Activated CD4-positive, alpha-beta T cell treated with anti-CD3 and anti-CD28 coated beads, Interleukin-2, Interleukin-6, amounts not matched to agents 100 ng/mL and 50 ng/mL, durations not matched to agents 16 hours and 8 hours (primary cell): ENCODE results near the gene SLC22A1.
"Not testable (repeated sequence)": the region's sequence is repeated elsewhere in the genome, so short reads cannot be mapped to it uniquely, and the experiment has no call there.

Source experiments
- DNase-seq: peaks from one replicate; pipeline ENCODE4 v3.0.0-alpha.2; 2020

Gene SLC22A1

DNA sequence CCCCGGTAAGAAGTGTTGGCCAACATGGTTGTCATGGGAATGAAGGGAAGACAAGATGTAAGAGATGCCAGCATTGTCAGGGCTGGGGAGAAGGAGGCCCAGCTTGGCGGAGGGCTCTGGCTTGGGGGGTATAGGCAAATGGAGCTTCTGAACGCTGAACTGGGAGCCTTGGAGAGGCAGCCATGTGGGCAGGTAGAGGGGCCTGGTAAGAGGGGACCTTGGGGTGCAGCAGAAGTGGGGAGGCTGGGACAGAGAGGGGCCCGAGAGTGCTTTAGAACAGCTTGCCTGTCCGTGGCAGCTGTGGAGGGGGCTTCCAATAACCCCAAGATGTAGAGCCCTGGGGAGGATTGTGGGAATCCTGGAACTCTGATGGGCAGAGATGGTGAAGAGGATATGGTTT lies 3.0 kb downstream of the SLC22A1 start:
- DNase-seq: no peak

- not testable (repeated sequence) for DNase-seq
Observed at GRCh38 chr6:160125105-160125504, 3.5 kb downstream of the SLC22A1 start.

GRCh38 chr6:160127270-160128124 lies 5.9 kb downstream of the SLC22A1 start:
- no peak for DNase-seq

GRCh38 chr6:160128125-160128683 lies 6.6 kb downstream of the SLC22A1 start:
- no peak for DNase-seq

- DNase-seq: no peak
Observed at GRCh38 chr6:160128879-160129516, 7.4 kb downstream of the SLC22A1 start.

GRCh38 chr6:160129881-160130615 lies 8.4 kb downstream of the SLC22A1 start:
- DNase-seq: no peak

DNA sequence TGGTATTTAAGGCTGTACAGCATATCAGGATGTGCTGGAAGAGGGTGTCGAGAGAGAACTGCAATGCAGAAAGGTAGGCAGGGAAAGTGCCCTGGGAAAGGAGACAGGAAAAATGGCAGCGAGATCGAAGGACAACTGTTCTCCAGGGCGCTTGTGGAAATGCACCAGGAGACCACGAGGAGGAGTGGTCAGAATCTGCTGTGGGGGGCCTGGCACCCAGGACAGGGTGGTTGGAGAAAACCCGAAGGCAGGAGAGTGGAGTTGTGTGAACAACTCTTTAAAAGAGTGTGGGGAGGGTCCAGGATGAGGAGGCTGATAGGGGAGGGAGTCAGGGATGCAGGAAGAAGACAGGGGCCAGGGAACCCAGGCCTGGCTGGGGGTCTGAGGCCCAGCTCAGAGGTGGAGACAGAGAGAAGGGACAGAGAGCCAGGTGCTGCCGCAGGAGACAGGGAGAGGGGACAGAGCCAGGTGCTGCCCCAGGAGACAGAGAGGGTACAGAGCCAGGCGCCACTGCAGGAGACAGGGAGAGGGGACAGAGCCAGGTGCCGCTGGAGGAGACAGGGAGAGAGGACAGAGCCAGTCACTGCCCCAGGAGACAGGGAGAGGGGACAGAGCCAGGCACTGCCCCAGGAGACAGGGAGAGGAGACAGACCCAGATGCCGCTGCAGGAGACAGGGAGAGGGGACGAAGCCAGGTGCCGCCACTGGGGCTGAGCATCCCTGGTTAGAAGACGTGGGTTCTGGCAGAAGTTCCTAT lies 9.3 kb downstream of the SLC22A1 start:
- no peak for DNase-seq

DNA sequence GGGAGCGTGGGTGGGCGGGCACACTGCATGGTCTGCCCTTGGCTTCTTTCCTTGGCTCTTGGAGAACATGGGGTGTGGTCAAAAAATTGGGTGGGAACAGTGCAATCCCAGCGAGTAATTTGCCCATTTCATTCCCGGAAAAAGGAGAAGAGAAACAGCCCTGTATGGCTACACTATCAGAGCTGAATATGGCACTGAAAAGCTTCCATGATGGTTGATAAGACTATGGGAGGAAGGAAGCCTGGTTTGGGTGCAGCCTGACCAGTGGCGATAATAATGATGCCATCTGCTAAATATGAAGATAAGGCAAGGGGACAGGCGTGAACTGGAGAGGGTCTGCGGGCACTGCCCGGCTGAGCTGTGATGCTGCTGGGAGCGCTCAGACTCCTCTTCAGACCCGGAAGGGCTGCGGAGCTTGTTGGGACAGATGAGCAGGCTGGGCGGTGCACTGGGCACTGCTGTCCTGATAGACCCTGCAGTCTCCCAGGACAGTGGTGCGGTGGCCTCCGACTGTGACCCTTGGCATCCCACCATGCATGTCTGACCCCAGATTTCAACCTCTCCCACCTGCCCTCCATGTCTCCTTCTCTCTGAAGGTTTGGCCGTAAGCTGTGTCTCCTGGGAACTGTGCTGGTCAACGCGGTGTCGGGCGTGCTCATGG lies 10.2 kb downstream of the SLC22A1 start:
- no peak for DNase-seq

DNA sequence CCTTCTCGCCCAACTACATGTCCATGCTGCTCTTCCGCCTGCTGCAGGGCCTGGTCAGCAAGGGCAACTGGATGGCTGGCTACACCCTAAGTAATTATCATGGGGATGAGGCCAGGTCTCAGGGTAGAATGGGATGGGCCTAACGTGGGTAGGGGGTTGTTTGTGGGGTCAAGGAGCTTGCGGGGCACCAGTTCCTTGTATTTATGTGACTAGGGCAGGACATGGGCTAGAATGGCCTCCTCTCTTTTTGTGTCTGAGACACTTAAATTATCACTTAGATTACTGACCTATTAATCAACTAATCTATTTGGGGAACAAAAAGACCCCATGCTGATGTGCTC lies 10.7 kb downstream of the SLC22A1 start:
- DNase-seq: no peak

DNA sequence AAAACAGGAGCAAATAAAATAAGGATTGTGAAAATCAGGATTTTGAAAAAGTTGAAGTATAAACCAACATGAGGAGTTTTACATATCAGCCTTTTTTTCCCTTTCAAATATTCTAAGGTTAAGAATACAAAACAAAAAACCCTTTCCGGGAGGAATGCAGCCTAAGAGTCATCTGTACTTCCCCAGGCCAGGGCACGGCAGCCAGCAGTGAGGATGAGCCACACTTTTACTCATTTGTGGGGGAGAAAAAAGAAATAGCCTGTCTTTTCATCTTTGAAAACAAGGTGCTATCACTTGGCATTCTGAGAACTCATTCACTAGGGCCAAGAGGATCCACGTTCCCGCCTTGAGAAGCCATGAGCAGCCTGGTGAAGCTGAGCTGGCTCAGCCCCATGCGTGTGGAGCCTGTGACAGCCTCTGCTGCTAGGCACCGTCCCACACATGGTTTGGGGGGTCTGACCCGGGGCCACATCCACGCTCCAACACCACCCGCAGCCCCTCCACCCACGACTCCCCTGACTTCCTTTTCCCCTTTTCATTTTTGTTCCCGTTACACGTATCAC lies 11.2 kb downstream of the SLC22A1 start:
- no peak for DNase-seq

DNA sequence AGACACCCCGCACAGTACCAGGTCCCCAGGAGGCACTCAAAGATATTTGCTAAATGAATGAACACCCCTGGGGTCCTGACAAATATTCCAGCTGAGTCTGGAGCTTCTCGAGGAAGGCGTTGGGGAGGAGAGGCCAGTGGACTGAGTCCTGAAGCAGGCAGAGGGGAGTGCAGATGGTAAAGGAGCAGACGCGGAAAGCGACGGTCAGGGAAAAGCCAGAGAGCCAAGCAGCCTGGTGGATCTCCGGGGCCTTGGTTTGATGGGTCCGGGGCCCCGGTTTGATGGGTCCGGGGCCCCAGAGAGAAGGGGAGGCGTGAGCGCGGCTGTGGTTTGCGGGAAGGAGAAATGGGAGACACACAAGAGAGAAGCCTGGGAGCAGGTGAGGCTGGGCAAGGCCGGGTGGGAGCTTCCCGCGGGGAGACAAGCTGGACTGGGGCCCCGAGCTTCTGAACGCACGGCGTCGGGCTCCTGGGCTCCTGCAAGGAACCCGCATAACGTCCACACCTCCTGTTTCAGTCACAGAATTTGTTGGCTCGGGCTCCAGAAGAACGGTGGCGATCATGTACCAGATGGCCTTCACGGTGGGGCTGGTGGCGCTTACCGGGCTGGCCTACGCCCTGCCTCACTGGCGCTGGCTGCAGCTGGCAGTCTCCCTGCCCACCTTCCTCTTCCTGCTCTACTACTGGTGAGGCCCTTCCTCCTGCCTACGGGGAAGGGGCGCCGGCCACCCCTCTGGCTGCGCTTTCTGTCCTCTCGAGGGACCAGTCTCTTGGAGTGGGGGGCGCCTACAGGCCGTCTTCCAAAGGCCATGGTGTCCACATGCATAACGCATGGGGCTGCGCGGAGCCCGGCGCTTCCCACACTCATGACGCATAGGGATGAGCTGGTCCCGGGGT lies 12.1 kb downstream of the SLC22A1 start:
- no peak for DNase-seq

GRCh38 chr6:160134337-160134751 lies 12.7 kb downstream of the SLC22A1 start:
- DNase-seq: peak; percentile 10

DNA sequence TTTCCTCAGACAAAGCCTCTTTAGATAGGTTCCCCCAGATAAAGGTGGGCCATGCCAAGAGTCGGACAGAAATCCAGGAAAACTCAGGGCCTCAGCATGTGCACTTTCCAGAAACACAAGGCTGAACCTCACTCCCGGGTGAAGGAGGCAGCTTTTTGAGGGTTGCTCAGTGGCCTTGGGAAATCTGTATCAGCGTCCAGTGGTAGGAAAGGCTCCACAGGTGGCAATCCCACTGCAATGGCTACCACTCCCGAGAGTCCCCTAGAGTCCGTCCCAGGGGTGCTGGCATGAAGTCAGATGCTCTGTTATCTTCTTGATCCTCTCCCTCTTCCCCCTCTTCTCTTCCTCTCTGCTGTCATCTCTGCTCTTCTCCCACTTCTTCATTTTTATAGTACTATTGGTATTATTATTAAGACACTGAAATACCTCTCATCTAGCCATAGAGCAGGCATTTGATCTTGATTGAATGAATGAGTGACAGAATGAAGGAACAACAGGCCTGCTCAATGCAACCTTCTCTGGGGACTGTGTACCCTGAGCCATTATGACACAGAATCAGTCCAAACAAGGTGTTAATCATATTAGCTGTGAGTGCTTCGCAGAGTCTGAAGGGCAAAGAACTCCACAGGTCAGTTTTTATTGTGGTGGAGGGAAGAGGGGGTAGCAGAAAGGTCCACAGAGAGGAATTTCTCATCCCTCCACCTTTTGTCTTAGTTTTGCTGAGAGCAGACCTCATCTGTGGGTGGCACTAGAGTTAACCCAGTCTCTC lies 13.3 kb downstream of the SLC22A1 start:
- no peak for DNase-seq

- DNase-seq: no peak
Observed at GRCh38 chr6:160135907-160136655, 14.5 kb downstream of the SLC22A1 start.

- no peak for DNase-seq
Observed at GRCh38 chr6:160137130-160137988, 15.7 kb downstream of the SLC22A1 start.

DNA sequence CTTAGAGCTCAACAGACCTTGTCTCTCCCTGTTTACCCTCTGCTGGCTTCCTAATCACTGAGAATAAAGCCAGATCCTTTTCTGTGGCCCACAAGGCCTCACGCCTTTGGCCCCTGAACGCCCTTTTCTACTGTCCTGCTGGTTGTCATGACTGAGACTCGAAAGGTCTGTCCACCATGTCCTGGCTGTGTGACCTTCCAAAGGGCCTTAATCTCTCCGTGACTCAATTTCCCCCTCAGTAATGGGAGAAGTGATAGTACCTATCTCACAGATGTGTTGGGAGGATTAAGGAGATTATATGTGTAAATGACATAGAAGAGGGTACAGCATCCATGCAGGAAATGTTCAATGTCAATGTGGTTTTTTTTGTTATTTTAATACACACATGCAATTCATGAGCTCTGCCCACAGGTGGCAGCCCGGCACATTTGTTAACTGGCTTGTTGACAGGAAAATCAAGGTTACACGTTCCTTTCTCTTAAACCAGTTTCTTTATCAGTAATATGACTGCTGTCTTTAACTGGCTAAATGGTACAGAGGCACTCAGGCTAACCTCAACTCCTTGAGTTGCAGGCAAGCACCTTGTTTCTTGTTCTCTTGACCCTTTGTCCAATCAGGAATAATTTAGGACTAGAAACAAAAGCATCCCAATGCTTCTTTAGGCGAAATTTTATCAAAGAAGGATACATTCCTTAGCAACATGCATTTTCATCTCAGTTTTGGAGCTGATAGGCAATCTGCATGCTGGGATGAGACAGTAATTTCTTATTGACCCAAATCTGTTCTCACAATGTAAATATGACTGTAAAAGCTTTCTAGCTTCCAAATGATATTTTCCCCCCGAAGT lies 16.6 kb downstream of the SLC22A1 start:
- peak; percentile 70 for DNase-seq

DNA sequence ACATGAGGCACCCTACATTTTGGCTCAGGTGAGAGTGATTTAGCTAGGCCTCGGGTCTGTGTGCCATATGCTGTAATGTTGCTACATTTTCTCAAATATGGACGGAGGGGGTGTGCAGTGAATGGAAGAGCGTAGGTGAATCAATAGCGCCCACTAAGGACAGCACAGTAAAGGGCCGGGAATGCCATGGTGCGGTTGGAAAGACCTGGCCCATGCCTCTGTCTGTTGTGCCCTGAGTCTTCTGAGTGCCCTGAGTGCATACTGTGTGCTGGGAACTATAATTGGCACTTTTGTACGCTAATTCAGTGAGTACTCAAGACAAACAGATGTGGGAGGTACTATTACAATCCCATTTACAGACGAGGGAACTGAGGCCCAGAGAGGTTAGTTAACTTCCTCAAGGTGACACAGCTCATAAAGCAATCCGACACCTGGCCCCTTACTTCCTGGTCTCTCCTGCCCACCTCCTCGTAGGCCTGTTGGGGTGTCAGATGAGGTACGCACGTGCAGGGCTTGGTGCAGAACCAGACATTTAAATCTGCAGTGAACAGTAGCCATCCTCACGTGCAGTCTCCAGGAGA lies 17.3 kb downstream of the SLC22A1 start:
- DNase-seq: no peak
